A549 (cell line): ENCODE data around the gene IMPG2. TPM values are rescaled to one million over a fixed set of nuclear protein-coding genes. Genes with fewer than 3 reads are reported as not detected.
A peak's percentile ranks its signal among the peaks of the same experiment; 100 is the strongest.

Source experiments
- ATAC-seq, 2 experiments: fragments of 200-7000 bp in 1 of 2; fragments of >200 bp in 1 of 2; cut with Nextera tagmentation in 1 of 2; cut with Tn5 transposase in 1 of 2; 3 replicates each; pipeline versions ENCODE4 v1.8.0 to v1.9.1; 2018 to 2020; ENCODE audit warnings: mild to moderate bottlenecking in 1 of 2, moderate library complexity in 1 of 2
- CTCF ChIA-PET: fragments of 300-600 bp; sonication (Branson Sonifier 250); formaldehyde crosslinking; extraction: SDS; loops from one replicate; lab custom pipeline; 2021; ENCODE audit warnings: antibody characterized with exemption, inconsistent platforms; lab: Yijun Ruan, JAX
- POLR2A ChIA-PET: fragments of 350-600 bp; formaldehyde crosslinking; extraction: SDS; loops from one replicate; lab custom pipeline; 2021; ENCODE audit warnings: antibody characterized with exemption, inconsistent platforms; lab: Yijun Ruan, JAX
- DNase-seq, 2 experiments: peaks; one replicate each; pipeline versions ENCODE4 v3.0.0 to v3.0.0-alpha.2; 2011 to 2016; ENCODE audit warnings: low read depth in 1 of 2, low spot score in 1 of 2
- FAIRE-seq: peaks from 2 replicates; lab custom pipeline; 2011; peaks lifted over from hg19 to GRCh38; lab: Jason Lieb, UNC
- H3K27ac ChIP-seq, 2 experiments: fragments of >200 bp; sonication (Bioruptor Twin); formaldehyde crosslinking; 3 replicates each; pipeline ENCODE4 v1.5.1; 2016 to 2017
- H3K4me1 ChIP-seq: fragments of >200 bp; sonication (Bioruptor Twin); formaldehyde crosslinking; 3 replicates; pipeline ENCODE4 v1.6.1; 2016
- H3K4me2 ChIP-seq: fragments of >200 bp; sonication (Bioruptor Twin); formaldehyde crosslinking; 3 replicates; pipeline ENCODE4 v1.6.1; 2016
- H3K4me3 ChIP-seq: fragments of >200 bp; sonication (Bioruptor Twin); formaldehyde crosslinking; 3 replicates; pipeline ENCODE4 v1.5.1; 2016
- H3K9me3 ChIP-seq: fragments of >200 bp; sonication (Bioruptor Twin); formaldehyde crosslinking; 3 replicates; pipeline ENCODE4 v1.6.1; 2016
- ATOH8 ChIP-seq: fragments of 250-450 bp; sonication (Bioruptor Pico); IDR thresholded peaks from 2 replicates; pipeline ENCODE4 v1.5.0; 2020; ENCODE audit warnings: low read depth, mild to moderate bottlenecking, moderate library complexity
- BHLHE40 ChIP-seq: IDR thresholded peaks from 2 replicates; pipeline ENCODE4 v1.6.1; 2012; ENCODE audit warnings: low read depth, low read length, inconsistent platforms
- CEBPB ChIP-seq, 2 experiments: fragments of >200 bp in 1 of 2; sonication (Bioruptor Twin) in 1 of 2; formaldehyde crosslinking in 1 of 2; IDR thresholded peaks; 2 replicates each; pipeline ENCODE4 v1.6.1; 2012 to 2016
- CHD2 ChIP-seq: fragments of 150-350 bp; IDR thresholded peaks from 2 replicates; pipeline ENCODE4 v1.6.1; 2014; ENCODE audit warnings: low read length; ENCODE audit not compliant: partially characterized antibody
- CHD4 ChIP-seq: fragments of 200-600 bp; sonication (generic); IDR thresholded peaks from 2 replicates; pipeline ENCODE4 v1.6.1; 2016; ENCODE audit warnings: antibody characterized with exemption, mild to moderate bottlenecking, borderline replicate concordance
- EHMT2 ChIP-seq: fragments of 200-600 bp; sonication (generic); IDR thresholded peaks from 2 replicates; pipeline ENCODE4 v1.6.1; 2016; ENCODE audit warnings: antibody characterized with exemption, low read depth, mild to moderate bottlenecking, moderate library complexity
- ELK1 ChIP-seq: fragments of 150-350 bp; IDR thresholded peaks from 2 replicates; pipeline ENCODE4 v1.6.1; 2014; ENCODE audit warnings: low read depth, mild to moderate bottlenecking, low read length
- EP300 ChIP-seq, 2 experiments: fragments of >200 bp; sonication (Bioruptor Twin); formaldehyde crosslinking; IDR thresholded peaks; 2 replicates in 1 of 2; 3 replicates in 1 of 2; pipeline ENCODE4 v1.6.1; 2016 to 2017
- FOSL2 ChIP-seq, 2 experiments: fragments of 450-650 bp in 1 of 2; fragments of >200 bp in 1 of 2; sonication (Bioruptor Twin) in 1 of 2; formaldehyde crosslinking; IDR thresholded peaks; 2 replicates each; pipeline versions ENCODE4 v1.5.0 to v1.6.1; 2016 to 2020; ENCODE audit warnings: mild to moderate bottlenecking in 1 of 2, moderate library complexity in 1 of 2
- FOXS1 ChIP-seq: fragments of 250-450 bp; sonication (Bioruptor Pico); IDR thresholded peaks from 2 replicates; pipeline ENCODE4 v1.5.0; 2020; ENCODE audit warnings: mild to moderate bottlenecking, moderate library complexity
- HDAC2 ChIP-seq: fragments of 200-600 bp; sonication (generic); IDR thresholded peaks from 2 replicates; pipeline ENCODE4 v1.6.1; 2016
- HEYL ChIP-seq: fragments of 250-450 bp; sonication (Bioruptor Pico); IDR thresholded peaks from 2 replicates; pipeline ENCODE4 v1.8.0; 2021; ENCODE audit warnings: mild to moderate bottlenecking, moderate library complexity
- HOXB13 ChIP-seq: fragments of 250-450 bp; sonication (Bioruptor Pico); IDR thresholded peaks from 2 replicates; pipeline ENCODE4 v1.5.0; 2020; ENCODE audit warnings: low read depth, mild to moderate bottlenecking, moderate library complexity
- HOXB5 ChIP-seq: fragments of 250-450 bp; sonication (Bioruptor Pico); IDR thresholded peaks from 2 replicates; pipeline ENCODE4 v1.5.0; 2020; ENCODE audit warnings: mild to moderate bottlenecking, moderate library complexity
- KDM5A ChIP-seq: fragments of 200-600 bp; sonication (generic); IDR thresholded peaks from 2 replicates; pipeline ENCODE4 v1.6.1; 2016; ENCODE audit warnings: antibody characterized with exemption, mild to moderate bottlenecking
- MAFK ChIP-seq: fragments of 450-650 bp; IDR thresholded peaks from 2 replicates; pipeline ENCODE4 v1.6.1; 2014; ENCODE audit not compliant: partially characterized antibody
- MYC ChIP-seq: IDR thresholded peaks from 2 replicates; pipeline ENCODE4 v1.6.1; 2012; ENCODE audit warnings: mild to moderate bottlenecking, inconsistent platforms, low read length, improper control_type of control experiment, borderline replicate concordance
- NFE2L2 ChIP-seq: fragments of 150-350 bp; conservative IDR thresholded peaks from 2 replicates; pipeline ENCODE4 v1.6.1; 2014; ENCODE audit warnings: low read length
- NPAS2 ChIP-seq: fragments of 250-450 bp; sonication (Bioruptor Pico); IDR thresholded peaks from 2 replicates; pipeline ENCODE4 v1.8.0; 2022; ENCODE audit warnings: mild to moderate bottlenecking, moderate library complexity, borderline replicate concordance
- POLR2AphosphoS2 ChIP-seq: conservative IDR thresholded peaks from 2 replicates; pipeline ENCODE4 v1.6.1; 2012; ENCODE audit warnings: low read length, improper control_type of control experiment, inconsistent platforms
- SREBF2 ChIP-seq: fragments of 450-650 bp; IDR thresholded peaks from 2 replicates; pipeline ENCODE4 v1.6.1; 2014; ENCODE audit warnings: mild to moderate bottlenecking, moderate library complexity
- TP53 ChIP-seq: fragments of 250-450 bp; sonication (Bioruptor Pico); IDR thresholded peaks from 2 replicates; pipeline ENCODE4 v1.5.0; 2021; ENCODE audit warnings: mild to moderate bottlenecking, moderate library complexity
- ZSCAN20 ChIP-seq: fragments of 250-450 bp; sonication (Bioruptor Pico); IDR thresholded peaks from 2 replicates; pipeline ENCODE4 v1.8.0; 2022; ENCODE audit warnings: mild to moderate bottlenecking, moderate library complexity
- WGBS: methylation state at CpG from one replicate; pipeline ENCODE4 v1.1.6; 2017; ENCODE audit errors: missing lambda C conversion rate; 5-methylcytosine and 5-hydroxymethylcytosine counted together
- polyA plus RNA-seq, 4 experiments: library from polyadenylated mRNA; depleted of rRNA in 3 of 4; stranded (reverse); fragments of >200 nt; fragmentation: RNase III in 1 of 4; extraction: RNeasy Plus Mini Kit Qiagen cat#74134 plus additional on column Dnase treatment in 1 of 4; gene quantifications; 2 replicates in 3 of 4; 3 replicates in 1 of 4; pipeline ENCODE4 v1.2.3, GENCODE V29; 2011 to 2017
- TF ChIP-seq, protein P1 (sequence below): IDR thresholded peaks from 2 replicates; pipeline ENCODE4 v1.6.1; 2012
- TF ChIP-seq, protein P2 (sequence below): IDR thresholded peaks from 2 replicates; pipeline ENCODE4 v1.6.1; 2012; ENCODE audit warnings: low read depth, borderline replicate concordance

IMPG2 gene
- polyA plus RNA-seq, 2 of the 4 experiments (the other 2 are of a cell fraction) = 0.03 to 0.05 TPM

GRCh38 chr3:101259485-101260341 is 60.7 kb downstream of the IMPG2 start:
- TF ChIP-seq MAFK (peak; percentile 42), NFE2L2 (no peak)
- Histone ChIP-seq H3K4me2 (no peak overlapping the region), H3K9me3 (no peaks in the 10 kb centered on the region), H3K27ac (no peak overlapping the region), H3K4me3 (no peak overlapping the region), H3K4me1 (no peaks in the 10 kb centered on the region)
- WGBS = 36% methylated on average over 4 of the region's 4 CpGs
- CTCF ChIA-PET = interaction anchor here (1.2 kb wide), 1 partner anchor 12 kb away, joined by 3 read pairs; no protein-coding TSS in a partner anchor
- DNase-seq = no peak
- ATAC-seq = no peak
- no peak for FAIRE-seq
- POLR2A ChIA-PET = no interaction called here

- ChIA-PET POLR2A (no interaction called here), CTCF (no interaction called here)
- no peak overlapping the region for H3K27ac ChIP-seq
- WGBS = 57% methylated on average over 3 of the region's 3 CpGs
- no peak overlapping the region for H3K4me2 ChIP-seq
- no peak overlapping the region for H3K4me3 ChIP-seq
- no peaks in the 10 kb centered on the region for H3K9me3 ChIP-seq
- peaks cover 14% of the 10 kb centered on the region; the same call in 2 of the 3 replicates for H3K4me1 ChIP-seq
- ATAC-seq = no peak
- no peak for DNase-seq
- FAIRE-seq = no peak
- TF ChIP-seq ELK1 (no peak), FOXS1 (CRISPR knock-in tag) (no peak), CEBPB (IDR thresholded peaks at IDR 0.05) (no peak), MAFK (no peak), CHD2 (no peak), KDM5A (no peak), CHD4 (no peak), TP53 (CRISPR knock-in tag) (no peak), HOXB13 (CRISPR knock-in tag) (no peak)
- TF ChIP-seq, protein P1, sequence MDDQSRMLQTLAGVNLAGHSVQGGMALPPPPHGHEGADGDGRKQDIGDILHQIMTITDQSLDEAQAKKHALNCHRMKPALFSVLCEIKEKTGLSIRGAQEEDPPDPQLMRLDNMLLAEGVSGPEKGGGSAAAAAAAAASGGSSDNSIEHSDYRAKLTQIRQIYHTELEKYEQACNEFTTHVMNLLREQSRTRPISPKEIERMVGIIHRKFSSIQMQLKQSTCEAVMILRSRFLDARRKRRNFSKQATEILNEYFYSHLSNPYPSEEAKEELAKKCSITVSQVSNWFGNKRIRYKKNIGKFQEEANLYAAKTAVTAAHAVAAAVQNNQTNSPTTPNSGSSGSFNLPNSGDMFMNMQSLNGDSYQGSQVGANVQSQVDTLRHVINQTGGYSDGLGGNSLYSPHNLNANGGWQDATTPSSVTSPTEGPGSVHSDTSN = no peak
- TF ChIP-seq, all 56 proteins: peak for 0
Measured at GRCh38 chr3:101256511-101256910, 63.9 kb downstream of the IMPG2 start.

GRCh38 chr3:101255441-101255840 is 64.9 kb downstream of the IMPG2 start:
- DNase-seq = no peak
- no peaks in the 10 kb centered on the region for H3K9me3 ChIP-seq
- FAIRE-seq = no peak
- peaks cover 14% of the 10 kb centered on the region; the same call in 2 of the 3 replicates for H3K4me1 ChIP-seq
- H3K4me3 ChIP-seq = no peak overlapping the region
- H3K27ac ChIP-seq = no peak overlapping the region
- H3K4me2 ChIP-seq = no peak overlapping the region
- WGBS = 48% methylated on average over 2 of the region's 2 CpGs
- POLR2A ChIA-PET = no interaction called here
- ATAC-seq = no peak
- TF ChIP-seq MYC (no peak), SREBF2 (no peak), HOXB5 (CRISPR knock-in tag) (no peak), FOXS1 (CRISPR knock-in tag) (no peak), KDM5A (no peak)
- TF ChIP-seq, protein P1 = no peak
- CTCF ChIA-PET = no interaction called here

DNA sequence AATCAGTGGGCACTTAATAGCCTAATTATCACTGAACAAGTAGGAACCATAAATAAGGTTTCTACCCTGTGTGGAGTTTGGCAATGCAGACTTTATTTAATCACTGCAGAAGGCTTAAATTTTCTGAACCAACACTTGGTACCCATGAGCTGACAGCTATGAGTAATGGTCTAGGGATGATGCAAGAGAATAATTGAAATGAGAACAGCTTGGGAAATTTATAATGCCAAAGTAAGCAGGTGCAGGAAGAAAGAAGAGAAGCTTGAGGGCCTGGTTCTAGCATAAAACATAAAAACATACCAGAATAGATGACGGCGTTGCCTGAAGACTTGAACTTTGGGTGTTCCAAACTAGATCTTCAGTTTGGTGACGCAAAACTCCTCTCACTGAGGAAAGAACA is 67.0 kb downstream of the IMPG2 start:
- Histone ChIP-seq H3K4me1 (peaks cover 14% of the 10 kb centered on the region; the same call in 2 of the 3 replicates), H3K4me2 (no peak overlapping the region), H3K4me3 (no peak overlapping the region), H3K27ac (no peak overlapping the region), H3K9me3 (no peaks in the 10 kb centered on the region)
- DNase-seq (no peak), FAIRE-seq (no peak), ATAC-seq (no peak)
- 86% methylated on average over 3 of the region's 3 CpGs for WGBS
- ChIA-PET POLR2A (no interaction called here), CTCF (no interaction called here)
- no peak for TF ChIP-seq POLR2AphosphoS2
- no peak for TF ChIP-seq ZSCAN20 (CRISPR knock-in tag)
- no peak for TF ChIP-seq HOXB5 (CRISPR knock-in tag)
- TF ChIP-seq NPAS2 (CRISPR knock-in tag) = no peak
- no peak for TF ChIP-seq FOXS1 (CRISPR knock-in tag)
- TF ChIP-seq EP300 (IDR thresholded peaks at IDR 0.05) = no peak
- no peak for TF ChIP-seq ATOH8 (CRISPR knock-in tag)
- TF ChIP-seq HDAC2 = no peak
- TF ChIP-seq BHLHE40 = no peak
- TF ChIP-seq HEYL (CRISPR knock-in tag) = no peak
- TF ChIP-seq, protein P2, sequence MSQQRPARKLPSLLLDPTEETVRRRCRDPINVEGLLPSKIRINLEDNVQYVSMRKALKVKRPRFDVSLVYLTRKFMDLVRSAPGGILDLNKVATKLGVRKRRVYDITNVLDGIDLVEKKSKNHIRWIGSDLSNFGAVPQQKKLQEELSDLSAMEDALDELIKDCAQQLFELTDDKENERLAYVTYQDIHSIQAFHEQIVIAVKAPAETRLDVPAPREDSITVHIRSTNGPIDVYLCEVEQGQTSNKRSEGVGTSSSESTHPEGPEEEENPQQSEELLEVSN = no peak
- TF ChIP-seq FOSL2 (IDR thresholded peaks at IDR 0.05) = no peak
- TF ChIP-seq FOSL2 (CRISPR knock-in tag; IDR thresholded peaks at IDR 0.05) = no peak
- no peak for TF ChIP-seq EHMT2
